HepG2 (cell line): ENCODE results near the gene TPSD1. TPM values are rescaled to one million over a fixed set of nuclear protein-coding genes. Genes with fewer than 3 reads are reported as not detected.
A peak's percentile ranks its signal among the peaks of the same experiment; 100 is the strongest.

Experiments used
- ARNTL ChIP-seq: sonication (generic); formaldehyde crosslinking; IDR thresholded peaks from 2 replicates; pipeline ENCODE4 v1.4.0; 2020; ENCODE audit warnings: mild to moderate bottlenecking, missing genetic modification reagents
- CBX5 ChIP-seq: sonication (generic); formaldehyde crosslinking; IDR thresholded peaks from 2 replicates; pipeline ENCODE4 v1.4.0; 2020; ENCODE audit warnings: missing genetic modification reagents, borderline replicate concordance
- FOSL1 ChIP-seq: sonication (generic); formaldehyde crosslinking; IDR thresholded peaks from 2 replicates; pipeline ENCODE4 v1.9.0; 2021; ENCODE audit warnings: missing genetic modification reagents, borderline replicate concordance
- HDAC1 ChIP-seq: sonication (generic); formaldehyde crosslinking; IDR thresholded peaks from 2 replicates; pipeline ENCODE4 v1.5.1; 2020; ENCODE audit warnings: mild to moderate bottlenecking, missing genetic modification reagents
- HMG20A ChIP-seq: IDR thresholded peaks from 2 replicates; pipeline ENCODE4 v1.6.1; 2016; ENCODE audit warnings: borderline replicate concordance
- MTA1 ChIP-seq: sonication (generic); formaldehyde crosslinking; IDR thresholded peaks from 2 replicates; pipeline ENCODE4 v1.4.0; 2020; ENCODE audit warnings: missing genetic modification reagents, mild to moderate bottlenecking, borderline replicate concordance
- MZF1 ChIP-seq: sonication (generic); formaldehyde crosslinking; IDR thresholded peaks from 2 replicates; pipeline ENCODE4 v1.8.1; 2023; ENCODE audit warnings: mild to moderate bottlenecking, missing genetic modification reagents, borderline replicate concordance
- POLR2AphosphoS5 ChIP-seq: IDR thresholded peaks from 2 replicates; pipeline ENCODE4 v1.6.1; 2012; ENCODE audit warnings: low read depth, low read length
- RAD21 ChIP-seq: fragments of 450-650 bp; formaldehyde crosslinking; IDR thresholded peaks from 2 replicates; pipeline ENCODE4 v1.5.0; 2020; ENCODE audit warnings: mild to moderate bottlenecking
- SALL1 ChIP-seq: sonication (generic); formaldehyde crosslinking; IDR thresholded peaks from 2 replicates; pipeline ENCODE4 v1.8.0; 2022; ENCODE audit warnings: mild to moderate bottlenecking, missing genetic modification reagents
- SIX1 ChIP-seq: sonication (generic); formaldehyde crosslinking; IDR thresholded peaks from 2 replicates; pipeline ENCODE4 v1.4.0; 2020; ENCODE audit warnings: missing genetic modification reagents, borderline replicate concordance
- U2AF1 ChIP-seq: fragments of 200-400 bp; formaldehyde crosslinking; optimal IDR thresholded peaks from 2 replicates; pipeline ENCODE3; 2017; ENCODE audit warnings: mild to moderate bottlenecking, low read depth, low read length
- ZNF839 ChIP-seq: sonication (generic); formaldehyde crosslinking; IDR thresholded peaks from 2 replicates; pipeline ENCODE4 v1.4.0; 2020; ENCODE audit warnings: missing genetic modification reagents, mild to moderate bottlenecking, borderline replicate concordance
- ZSCAN20 ChIP-seq: sonication (generic); formaldehyde crosslinking; IDR thresholded peaks from 2 replicates; pipeline ENCODE4 v1.4.0; 2020; ENCODE audit warnings: missing genetic modification reagents, mild to moderate bottlenecking, borderline replicate concordance
- polyA plus RNA-seq, 8 experiments: library from polyadenylated mRNA; depleted of rRNA in 3 of 8; stranded (reverse) in 7 of 8; unstranded in 1 of 8; fragments of >200 nt; fragmentation: Illumina TruSeq in 4 of 8; extraction: Trizol in 4 of 8; gene quantifications; 2 replicates each; pipeline versions ENCODE4 v1.2.1 to v1.2.3, GENCODE V29; 2011 to 2016; ENCODE audit warnings: low read depth in 4 of 8, missing spikeins in 1 of 8, mixed read lengths in 1 of 8; ENCODE audit not compliant: insufficient read depth in 1 of 8
- total RNA-seq, 5 experiments: library from RNA; depleted of rRNA; stranded (reverse); fragments of >200 nt; fragmentation: Illumina TruSeq; extraction: Trizol; gene quantifications; 2 replicates each; pipeline ENCODE4 v1.2.3, GENCODE V29; 2016; ENCODE audit warnings: low read depth in 1 of 5
- TF ChIP-seq, protein P1 (sequence below): sonication (generic); formaldehyde crosslinking; IDR thresholded peaks from 2 replicates; pipeline ENCODE4 v1.4.0; 2020; ENCODE audit warnings: missing genetic modification reagents, borderline replicate concordance
- TF ChIP-seq, protein P2 (sequence below): sonication (generic); formaldehyde crosslinking; IDR thresholded peaks from 2 replicates; pipeline ENCODE4 v1.9.0; 2021; ENCODE audit warnings: missing genetic modification reagents, borderline replicate concordance
- TF ChIP-seq, protein P3 (sequence below): sonication (generic); formaldehyde crosslinking; IDR thresholded peaks from 2 replicates; pipeline ENCODE4 v1.4.0; 2020; ENCODE audit warnings: missing genetic modification reagents
- TF ChIP-seq, protein P4 (sequence below): sonication (generic); formaldehyde crosslinking; IDR thresholded peaks from 2 replicates; pipeline ENCODE4 v1.8.1; 2022; ENCODE audit warnings: low read depth, mild to moderate bottlenecking, missing genetic modification reagents

Gene TPSD1
- total and polyA plus RNA-seq, 2 of the 13 experiments (the other 11 are each of a cell fraction or from before 2014, with no cell fraction given), result not detected

DNA sequence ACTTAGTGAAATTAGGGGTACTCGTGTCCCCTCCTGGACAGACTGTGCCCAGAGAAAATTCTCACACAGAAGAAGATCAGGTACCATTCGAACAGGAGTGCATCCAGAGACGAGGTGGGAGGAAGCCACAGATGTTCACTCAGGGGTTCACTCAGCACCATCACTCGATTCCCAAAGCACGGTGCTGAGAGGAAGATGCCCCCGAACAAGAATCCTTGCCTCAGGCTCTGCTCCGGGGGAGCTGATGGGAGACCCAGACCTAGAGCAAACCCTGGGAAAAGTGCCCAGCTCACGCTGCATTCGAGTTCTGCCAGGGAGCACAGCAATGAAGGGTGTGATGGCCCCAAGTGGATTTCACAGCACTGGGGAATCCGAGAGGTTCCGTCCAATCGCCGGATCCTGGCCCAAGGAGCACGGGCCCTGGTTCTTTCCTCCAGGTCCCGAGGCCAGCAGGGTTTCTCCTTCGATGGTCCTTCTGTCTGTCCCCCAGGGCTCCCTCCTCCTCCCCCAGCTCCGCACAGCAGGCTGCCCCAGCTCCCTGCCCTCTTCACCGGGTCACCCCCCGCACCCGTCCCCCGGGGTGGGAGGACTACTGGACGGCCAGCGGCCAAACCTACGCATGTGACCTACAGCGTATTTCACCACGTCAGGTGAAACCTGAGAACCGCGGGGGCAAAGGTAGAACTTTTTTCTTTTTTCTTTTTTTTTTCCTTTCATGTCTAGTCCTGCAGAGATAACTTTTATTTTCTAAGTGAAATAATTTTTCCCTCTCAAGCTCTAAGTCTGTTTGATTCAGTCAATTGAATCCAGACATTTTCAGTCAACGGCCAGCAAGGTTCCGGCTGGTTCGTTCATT, 43.4 kb downstream of the TPSD1 start (continued):
- TF ChIP-seq, protein P1, sequence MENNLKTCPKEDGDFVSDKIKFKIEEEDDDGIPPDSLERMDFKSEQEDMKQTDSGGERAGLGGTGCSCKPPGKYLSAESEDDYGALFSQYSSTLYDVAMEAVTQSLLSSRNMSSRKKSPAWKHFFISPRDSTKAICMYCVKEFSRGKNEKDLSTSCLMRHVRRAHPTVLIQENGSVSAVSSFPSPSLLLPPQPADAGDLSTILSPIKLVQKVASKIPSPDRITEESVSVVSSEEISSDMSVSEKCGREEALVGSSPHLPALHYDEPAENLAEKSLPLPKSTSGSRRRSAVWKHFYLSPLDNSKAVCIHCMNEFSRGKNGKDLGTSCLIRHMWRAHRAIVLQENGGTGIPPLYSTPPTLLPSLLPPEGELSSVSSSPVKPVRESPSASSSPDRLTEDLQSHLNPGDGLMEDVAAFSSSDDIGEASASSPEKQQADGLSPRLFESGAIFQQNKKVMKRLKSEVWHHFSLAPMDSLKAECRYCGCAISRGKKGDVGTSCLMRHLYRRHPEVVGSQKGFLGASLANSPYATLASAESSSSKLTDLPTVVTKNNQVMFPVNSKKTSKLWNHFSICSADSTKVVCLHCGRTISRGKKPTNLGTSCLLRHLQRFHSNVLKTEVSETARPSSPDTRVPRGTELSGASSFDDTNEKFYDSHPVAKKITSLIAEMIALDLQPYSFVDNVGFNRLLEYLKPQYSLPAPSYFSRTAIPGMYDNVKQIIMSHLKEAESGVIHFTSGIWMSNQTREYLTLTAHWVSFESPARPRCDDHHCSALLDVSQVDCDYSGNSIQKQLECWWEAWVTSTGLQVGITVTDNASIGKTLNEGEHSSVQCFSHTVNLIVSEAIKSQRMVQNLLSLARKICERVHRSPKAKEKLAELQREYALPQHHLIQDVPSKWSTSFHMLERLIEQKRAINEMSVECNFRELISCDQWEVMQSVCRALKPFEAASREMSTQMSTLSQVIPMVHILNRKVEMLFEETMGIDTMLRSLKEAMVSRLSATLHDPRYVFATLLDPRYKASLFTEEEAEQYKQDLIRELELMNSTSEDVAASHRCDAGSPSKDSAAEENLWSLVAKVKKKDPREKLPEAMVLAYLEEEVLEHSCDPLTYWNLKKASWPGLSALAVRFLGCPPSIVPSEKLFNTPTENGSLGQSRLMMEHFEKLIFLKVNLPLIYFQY (CRISPR knock-in tag), result peak; percentile 59; the same call in 1 of the 2 replicates
- TF ChIP-seq MTA1 (CRISPR knock-in tag), result peak; percentile 80; the same call in 1 of the 2 replicates
- no peak for TF ChIP-seq ZSCAN20
- no peak for TF ChIP-seq U2AF1
- no peak for TF ChIP-seq ZNF839 (CRISPR knock-in tag)
- TF ChIP-seq, protein P2, sequence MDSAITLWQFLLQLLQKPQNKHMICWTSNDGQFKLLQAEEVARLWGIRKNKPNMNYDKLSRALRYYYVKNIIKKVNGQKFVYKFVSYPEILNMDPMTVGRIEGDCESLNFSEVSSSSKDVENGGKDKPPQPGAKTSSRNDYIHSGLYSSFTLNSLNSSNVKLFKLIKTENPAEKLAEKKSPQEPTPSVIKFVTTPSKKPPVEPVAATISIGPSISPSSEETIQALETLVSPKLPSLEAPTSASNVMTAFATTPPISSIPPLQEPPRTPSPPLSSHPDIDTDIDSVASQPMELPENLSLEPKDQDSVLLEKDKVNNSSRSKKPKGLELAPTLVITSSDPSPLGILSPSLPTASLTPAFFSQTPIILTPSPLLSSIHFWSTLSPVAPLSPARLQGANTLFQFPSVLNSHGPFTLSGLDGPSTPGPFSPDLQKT (CRISPR knock-in tag), result no peak
- no peak for TF ChIP-seq MZF1 (CRISPR knock-in tag)
- peak; percentile 45; the same call in 1 of the 2 replicates for TF ChIP-seq HDAC1 (CRISPR knock-in tag)
- TF ChIP-seq, protein P3, sequence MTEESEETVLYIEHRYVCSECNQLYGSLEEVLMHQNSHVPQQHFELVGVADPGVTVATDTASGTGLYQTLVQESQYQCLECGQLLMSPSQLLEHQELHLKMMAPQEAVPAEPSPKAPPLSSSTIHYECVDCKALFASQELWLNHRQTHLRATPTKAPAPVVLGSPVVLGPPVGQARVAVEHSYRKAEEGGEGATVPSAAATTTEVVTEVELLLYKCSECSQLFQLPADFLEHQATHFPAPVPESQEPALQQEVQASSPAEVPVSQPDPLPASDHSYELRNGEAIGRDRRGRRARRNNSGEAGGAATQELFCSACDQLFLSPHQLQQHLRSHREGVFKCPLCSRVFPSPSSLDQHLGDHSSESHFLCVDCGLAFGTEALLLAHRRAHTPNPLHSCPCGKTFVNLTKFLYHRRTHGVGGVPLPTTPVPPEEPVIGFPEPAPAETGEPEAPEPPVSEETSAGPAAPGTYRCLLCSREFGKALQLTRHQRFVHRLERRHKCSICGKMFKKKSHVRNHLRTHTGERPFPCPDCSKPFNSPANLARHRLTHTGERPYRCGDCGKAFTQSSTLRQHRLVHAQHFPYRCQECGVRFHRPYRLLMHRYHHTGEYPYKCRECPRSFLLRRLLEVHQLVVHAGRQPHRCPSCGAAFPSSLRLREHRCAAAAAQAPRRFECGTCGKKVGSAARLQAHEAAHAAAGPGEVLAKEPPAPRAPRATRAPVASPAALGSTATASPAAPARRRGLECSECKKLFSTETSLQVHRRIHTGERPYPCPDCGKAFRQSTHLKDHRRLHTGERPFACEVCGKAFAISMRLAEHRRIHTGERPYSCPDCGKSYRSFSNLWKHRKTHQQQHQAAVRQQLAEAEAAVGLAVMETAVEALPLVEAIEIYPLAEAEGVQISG (CRISPR knock-in tag), result no peak
- peak; percentile 6; the same call in 1 of the 2 replicates for TF ChIP-seq CBX5 (CRISPR knock-in tag)
- TF ChIP-seq SIX1 (CRISPR knock-in tag), result peak; percentile 94; the same call in 1 of the 2 replicates
- no peak for TF ChIP-seq RAD21 (CRISPR knock-in tag)
- TF ChIP-seq ARNTL (CRISPR knock-in tag), result peak; percentile 50; the same call in 1 of the 2 replicates
- TF ChIP-seq FOSL1 (CRISPR knock-in tag), result no peak
- TF ChIP-seq HMG20A (CRISPR knock-in tag), result 0 out of 2 replicates have a peak, but pooled peaks have one; percentile 25
- TF ChIP-seq SALL1 (CRISPR knock-in tag), result peak; percentile 24; the same call in 1 of the 2 replicates
- TF ChIP-seq POLR2AphosphoS5, result peak; percentile 49
- TF ChIP-seq, protein P4, sequence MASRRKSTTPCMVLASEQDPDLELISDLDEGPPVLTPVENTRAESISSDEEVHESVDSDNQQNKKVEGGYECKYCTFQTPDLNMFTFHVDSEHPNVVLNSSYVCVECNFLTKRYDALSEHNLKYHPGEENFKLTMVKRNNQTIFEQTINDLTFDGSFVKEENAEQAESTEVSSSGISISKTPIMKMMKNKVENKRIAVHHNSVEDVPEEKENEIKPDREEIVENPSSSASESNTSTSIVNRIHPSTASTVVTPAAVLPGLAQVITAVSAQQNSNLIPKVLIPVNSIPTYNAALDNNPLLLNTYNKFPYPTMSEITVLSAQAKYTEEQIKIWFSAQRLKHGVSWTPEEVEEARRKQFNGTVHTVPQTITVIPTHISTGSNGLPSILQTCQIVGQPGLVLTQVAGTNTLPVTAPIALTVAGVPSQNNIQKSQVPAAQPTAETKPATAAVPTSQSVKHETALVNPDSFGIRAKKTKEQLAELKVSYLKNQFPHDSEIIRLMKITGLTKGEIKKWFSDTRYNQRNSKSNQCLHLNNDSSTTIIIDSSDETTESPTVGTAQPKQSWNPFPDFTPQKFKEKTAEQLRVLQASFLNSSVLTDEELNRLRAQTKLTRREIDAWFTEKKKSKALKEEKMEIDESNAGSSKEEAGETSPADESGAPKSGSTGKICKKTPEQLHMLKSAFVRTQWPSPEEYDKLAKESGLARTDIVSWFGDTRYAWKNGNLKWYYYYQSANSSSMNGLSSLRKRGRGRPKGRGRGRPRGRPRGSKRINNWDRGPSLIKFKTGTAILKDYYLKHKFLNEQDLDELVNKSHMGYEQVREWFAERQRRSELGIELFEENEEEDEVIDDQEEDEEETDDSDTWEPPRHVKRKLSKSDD (CRISPR knock-in tag), result no peak
